Osteocyte (in vitro differentiated cells): ENCODE measurements around the gene DNAJC16. TPM values are rescaled to one million over a fixed set of nuclear protein-coding genes. Genes with fewer than 3 reads are reported as not detected.

Experiments
- DNase-seq: peaks from one replicate; pipeline ENCODE4 v3.0.0; 2021; ENCODE audit warnings: mixed read lengths; ENCODE audit not compliant: unreplicated experiment; ENCODE audit errors: extremely low spot score
- H3K27ac Mint-ChIP-seq: one replicate; pipeline ENCODE4 v1.8.0; 2021; ENCODE audit warnings: mild to moderate bottlenecking, mixed read lengths; ENCODE audit not compliant: unreplicated experiment
- H3K27me3 Mint-ChIP-seq: one replicate; pipeline ENCODE4 v1.8.0; 2021; ENCODE audit warnings: mixed read lengths; ENCODE audit not compliant: unreplicated experiment
- H3K36me3 Mint-ChIP-seq: one replicate; pipeline ENCODE4 v1.8.0; 2021; ENCODE audit warnings: mixed read lengths; ENCODE audit not compliant: unreplicated experiment
- H3K4me1 Mint-ChIP-seq: one replicate; pipeline ENCODE4 v1.8.0; 2021; ENCODE audit warnings: mixed read lengths; ENCODE audit not compliant: unreplicated experiment
- H3K4me3 Mint-ChIP-seq: one replicate; pipeline ENCODE4 v1.8.0; 2021; ENCODE audit warnings: mild to moderate bottlenecking, moderate library complexity, mixed read lengths; ENCODE audit not compliant: unreplicated experiment
- H3K9me3 Mint-ChIP-seq: one replicate; pipeline ENCODE4 v1.8.0; 2021; ENCODE audit warnings: mixed read lengths; ENCODE audit not compliant: unreplicated experiment
- CTCF ChIP-seq: fragments of 200-600 bp; sonication (generic); IDR thresholded peaks from 2 replicates; pipeline ENCODE4 v1.5.0; 2021; ENCODE audit warnings: antibody characterized with exemption, mild to moderate bottlenecking, moderate library complexity
- total RNA-seq: library from RNA; stranded (reverse); gene quantifications from 2 replicates; pipeline ENCODE4 v1.2.1, GENCODE V29; 2021

DNAJC16 gene
- total RNA-seq, 1 donor from 2014 or later = 20.8 TPM

- H3K27ac Mint-ChIP-seq = peak overlapping the region; percentile 7
- no peak for DNase-seq
- peaks cover 24% of the 10 kb centered on the region for H3K36me3 Mint-ChIP-seq
- H3K4me1 Mint-ChIP-seq = peaks cover 30% of the 10 kb centered on the region
- H3K4me3 Mint-ChIP-seq = no peak overlapping the region
- no peaks in the 10 kb centered on the region for H3K9me3 Mint-ChIP-seq
- H3K27me3 Mint-ChIP-seq = no peaks in the 10 kb centered on the region
- no peak for TF ChIP-seq CTCF
These were observed 98.6 kb downstream of the DNAJC16 start for GRCh38 chr1:15625056-15625917.

Other genes with a start within 250 kb of the DNAJC16 start
- gene EFHD2, start 117.0 kb upstream of the DNAJC16 start, total RNA-seq = 20.3 and 21.9 TPM in 2 replicates
- not detected in 2 replicates for gene CTRC, start 88.4 kb upstream of the DNAJC16 start, total RNA-seq
- gene CELA2A, start 70.1 kb upstream of the DNAJC16 start, total RNA-seq = not detected in 2 replicates
- gene CELA2B, start 50.7 kb upstream of the DNAJC16 start, total RNA-seq = not detected in 2 replicates
- gene CASP9, start 2.6 kb upstream of the DNAJC16 start, total RNA-seq = 12.6 and 13.8 TPM in 2 replicates
- 0.13 and 0.19 TPM in 2 replicates for gene AGMAT, start 58.2 kb downstream of the DNAJC16 start, total RNA-seq
- gene DDI2, start 90.6 kb downstream of the DNAJC16 start, total RNA-seq = 20.0 and 23.4 TPM in 2 replicates
- gene PLEKHM2, start 157.5 kb downstream of the DNAJC16 start, total RNA-seq = 82.0 and 88.1 TPM in 2 replicates
- gene SLC25A34, start 209.4 kb downstream of the DNAJC16 start, total RNA-seq = 1.3 and 2.8 TPM in 2 replicates
- not detected in 2 replicates for gene TMEM82, start 215.7 kb downstream of the DNAJC16 start, total RNA-seq
- 149 and 156 TPM in 2 replicates for gene FBLIM1, start 231.9 kb downstream of the DNAJC16 start, total RNA-seq